ENCODE data around the gene H6PD. TPM values are rescaled to one million over a fixed set of nuclear protein-coding genes. Genes with fewer than 3 reads are reported as not detected.

Gene H6PD
- total and polyA plus RNA-seq, 2 donors (not counting 3 experiments of a cell fraction or from before 2014, with no cell fraction given), result 24.5 to 29.0 TPM

- TF ChIP-seq MAX (IDR thresholded peaks at IDR 0.05; ENCODE audit: insufficient read depth, insufficient read length), result no peak
- TF ChIP-seq MYC (IDR thresholded peaks at IDR 0.05; ENCODE audit: low read depth, low read length), result no peak
- no peak for TF ChIP-seq CTCF (IDR thresholded peaks at IDR 0.05; ENCODE audit: extremely low read depth in 1 of 2, insufficient read depth in 1 of 2, low read depth in 1 of 2, low read length in 2 of 2)
- no peak for TF ChIP-seq GATA2 (IDR thresholded peaks at IDR 0.05; ENCODE audit: insufficient read depth, insufficient read length, low read depth, low read length)
- no peak for TF ChIP-seq EZH2 (IDR thresholded peaks at IDR 0.05; ENCODE audit: borderline replicate concordance, low read depth, low read length, severe bottlenecking)
- no peak for TF ChIP-seq POLR2AphosphoS5 (IDR thresholded peaks at IDR 0.05; ENCODE audit: insufficient read depth, low read depth, low read length)
- no peak for TF ChIP-seq JUN (IDR thresholded peaks at IDR 0.05; ENCODE audit: borderline replicate concordance, insufficient read depth, insufficient read length, low read depth)
- no peak for TF ChIP-seq FOS (IDR thresholded peaks at IDR 0.05; ENCODE audit: borderline replicate concordance, insufficient read depth, low read length)
- no peak for TF ChIP-seq POLR2A (IDR thresholded peaks at IDR 0.05; ENCODE audit: low read depth, low read length)
- Histone ChIP-seq H3K9ac (replicated peaks; ENCODE audit: extremely low read depth, insufficient read depth, low read length) (no peak overlapping the region), H2AFZ (ENCODE audit: low read depth, low read length) (no peak overlapping the region), H3K9me3 (replicated peaks; ENCODE audit: control insufficient read depth, insufficient read depth, low read length) (no peaks in the 10 kb centered on the region), H3K9me1 (replicated peaks; ENCODE audit: control insufficient read depth, extremely low read depth, insufficient read depth, low read length) (no peaks in the 10 kb centered on the region), H3K79me2 (ENCODE audit: control insufficient read depth, insufficient read depth, low read length) (peaks cover 94% of the 10 kb centered on the region), H3K4me2 (ENCODE audit: insufficient read depth, low read length) (no peak overlapping the region), H3K4me3 (replicated peaks in 1 of 3; ENCODE audit: insufficient read depth in 1 of 3, low read depth in 1 of 3, low read length in 3 of 3) (no peak overlapping the region), H3K4me1 (ENCODE audit: control insufficient read depth, extremely low read depth, insufficient read depth, low read length) (no peaks in the 10 kb centered on the region), H3K27me3 (ENCODE audit: control insufficient read depth in 2 of 2, insufficient read depth in 2 of 2, low read length in 2 of 2) (no peaks in the 10 kb centered on the region), H3K36me3 (ENCODE audit: control insufficient read depth in 2 of 2, extremely low read depth in 1 of 2, insufficient read depth in 2 of 2, low read length in 2 of 2) (peaks cover 0 to 2% of the 10 kb centered on the region in 2 experiments), H4K20me1 (replicated peaks; ENCODE audit: control insufficient read depth, extremely low read depth, insufficient read depth, low read length) (peaks cover 14% of the 10 kb centered on the region), H3K27ac (ENCODE audit: insufficient read depth, low read depth, low read length) (no peak overlapping the region)
- FAIRE-seq (no peak), DNase-seq (ENCODE audit: low read depth, low spot score) (no peak)
- ChIA-PET POLR2A (interaction anchor here (0.6 kb wide), 1 partner anchor 17 kb away, joined by 5 read pairs; the partner anchor contains the start of gene SPSB1), CTCF (interaction anchor here (2.2 kb wide), 1 partner anchor 8 kb away, joined by 7 read pairs; no protein-coding TSS in a partner anchor)
- dilution Hi-C loops (cut with MboI; ENCODE audit: extremely low pct_ligation_motif_present, low sequenced_read_pairs), result no loop called here
- intact Hi-C loops (cut with micrococcal nuclease), result no loop called here
- BruUV-seq (replicated peaks), result no TSS peak
These were observed 74.5 kb downstream of the H6PD start for GRCh38 chr1:9309080-9309479.
